Testis (tissue), 3 donors: ENCODE data around the gene GK2. TPM values are rescaled to one million over a fixed set of nuclear protein-coding genes. Genes with fewer than 3 reads are reported as not detected.

Experiments used
- DNase-seq: peaks from one replicate; pipeline ENCODE4 v3.0.0-alpha.2; 2019
- H3K27ac ChIP-seq, 2 donors: fragments of 200-600 bp; sonication (generic); one replicate each; pipeline ENCODE4 v1.5.1; 2019
- H3K27me3 ChIP-seq: fragments of 200-600 bp; sonication (generic); one replicate; pipeline ENCODE4 v1.5.1; 2019
- H3K36me3 ChIP-seq: fragments of 200-600 bp; sonication (generic); one replicate; pipeline ENCODE4 v1.5.1; 2017; ENCODE audit warnings: low read depth; ENCODE audit errors: missing control alignments
- H3K4me1 ChIP-seq: fragments of 200-600 bp; sonication (generic); one replicate; pipeline ENCODE4 v1.5.1; 2019
- H3K4me3 ChIP-seq, 2 donors: fragments of 200-600 bp; sonication (generic); one replicate each; pipeline ENCODE4 v1.5.1; 2017 to 2019
- H3K9me3 ChIP-seq: fragments of 200-600 bp; sonication (generic); one replicate; pipeline ENCODE4 v1.5.1; 2017
- CTCF ChIP-seq, 3 experiments: fragments of 450-650 bp in 2 of 3; fragments of 200-600 bp in 1 of 3; sonication (generic) in 1 of 3; IDR thresholded peaks; one replicate each; pipeline ENCODE4 v1.5.1; 2016 to 2019; ENCODE audit warnings: antibody characterized with exemption in 3 of 3, mild to moderate bottlenecking in 2 of 3, moderate library complexity in 1 of 3
- POLR2A ChIP-seq: fragments of 450-650 bp; IDR thresholded peaks from one replicate; pipeline ENCODE4 v1.6.1; 2017; ENCODE audit warnings: antibody characterized with exemption, mild to moderate bottlenecking, moderate library complexity
- WGBS, 2 donors: methylation state at CpG; one replicate each; pipeline ENCODE4 v1.1.5; 2018; 5-methylcytosine and 5-hydroxymethylcytosine counted together
- intact Hi-C: fragments of 100-400 bp; cut with DNase I; formaldehyde crosslinking; loops from one replicate; pipeline ENCODE4 v1.15.1; 2023; ENCODE audit warnings: low total_unique reads
- polyA plus RNA-seq: library from polyadenylated mRNA; stranded (reverse); fragments of 350-450 nt; fragmentation: Illumina TruSeq; extraction: RNeasy Lipid Tissue Mini Kit (QIAGEN cat#74804); gene quantifications from one replicate; pipeline ENCODE4 v1.2.3, GENCODE V29; 2014; ENCODE audit warnings: low read depth, low replicate concordance; ENCODE audit not compliant: insufficient read depth
- total RNA-seq, 2 donors: library from RNA; depleted of rRNA; stranded (reverse); fragments of >200 nt; gene quantifications; one replicate each; pipeline ENCODE4 v1.2.3, GENCODE V29; 2016

The GK2 gene
- total and polyA plus RNA-seq, 3 donors from 2014 or later: 29.0 to 201 (median 43.7) TPM

- Histone ChIP-seq H3K36me3 (no peaks in the 10 kb centered on the region), H3K27ac (no peak overlapping the region), H3K27me3 (no peaks in the 10 kb centered on the region), H3K4me3 (no peak overlapping the region), H3K9me3 (no peaks in the 10 kb centered on the region), H3K4me1 (no peaks in the 10 kb centered on the region)
- intact Hi-C loops: no loop called here
- TF ChIP-seq POLR2A (no peak), CTCF (IDR thresholded peaks at IDR 0.05) (no peak)
- DNase-seq: no peak
Observed at GRCh38 chr4:79426989-79427388, 19.0 kb upstream of the GK2 start.

- Histone ChIP-seq H3K36me3 (no peaks in the 10 kb centered on the region), H3K4me3 (no peak overlapping the region), H3K4me1 (no peaks in the 10 kb centered on the region), H3K9me3 (no peaks in the 10 kb centered on the region), H3K27me3 (no peaks in the 10 kb centered on the region), H3K27ac (no peak overlapping the region)
- 66 to 70% methylated on average over 1 of the region's 1 CpG for WGBS, 2 donors
- no peak for TF ChIP-seq POLR2A
- no peak for TF ChIP-seq CTCF (IDR thresholded peaks at IDR 0.05)
- DNase-seq: no peak
- intact Hi-C loops: no loop called here
Observed at GRCh38 chr4:79425586-79425985, 17.6 kb upstream of the GK2 start.

GRCh38 chr4:79421483-79421882 lies 13.5 kb upstream of the GK2 start:
- Histone ChIP-seq H3K9me3 (no peaks in the 10 kb centered on the region), H3K27me3 (no peaks in the 10 kb centered on the region), H3K36me3 (no peaks in the 10 kb centered on the region), H3K4me1 (no peaks in the 10 kb centered on the region), H3K27ac (no peak overlapping the region), H3K4me3 (no peak overlapping the region)
- TF ChIP-seq POLR2A (no peak), CTCF (IDR thresholded peaks at IDR 0.05) (no peak)
- 74 to 89% methylated on average over 2 of the region's 2 CpGs for WGBS, 2 donors
- DNase-seq: no peak
- intact Hi-C loops: no loop called here

- H3K4me3 ChIP-seq: no peak overlapping the region
- no peak overlapping the region for H3K27ac ChIP-seq
- no peaks in the 10 kb centered on the region for H3K9me3 ChIP-seq
- WGBS, 2 donors: 75 to 93% methylated on average over 3 of the region's 3 CpGs
- H3K36me3 ChIP-seq: no peaks in the 10 kb centered on the region
- H3K27me3 ChIP-seq: no peaks in the 10 kb centered on the region
- no peaks in the 10 kb centered on the region for H3K4me1 ChIP-seq
- no peak for TF ChIP-seq CTCF (IDR thresholded peaks at IDR 0.05)
- TF ChIP-seq POLR2A: no peak
- no peak for DNase-seq
- intact Hi-C loops: no loop called here
Observed at GRCh38 chr4:79413886-79414285, 5.9 kb upstream of the GK2 start.

GRCh38 chr4:79413032-79413885 lies 5.2 kb upstream of the GK2 start:
- H3K9me3 ChIP-seq: no peaks in the 10 kb centered on the region
- H3K27me3 ChIP-seq: no peaks in the 10 kb centered on the region
- DNase-seq: no peak
- H3K4me3 ChIP-seq: no peak overlapping the region
- TF ChIP-seq CTCF (IDR thresholded peaks at IDR 0.05) (no peak), POLR2A (no peak)
- no peaks in the 10 kb centered on the region for H3K4me1 ChIP-seq
- intact Hi-C loops: no loop called here
- WGBS, 2 donors: 84 to 85% methylated on average over 9 of the region's 9 CpGs
- H3K27ac ChIP-seq: no peak overlapping the region
- no peaks in the 10 kb centered on the region for H3K36me3 ChIP-seq
